ENCODE measurements around the gene ASPM. TPM values are rescaled to one million over a fixed set of nuclear protein-coding genes. Genes with fewer than 3 reads are reported as not detected.

ASPM gene
- total and polyA plus RNA-seq, 2 of the 8 experiments (the other 6 are each of a cell fraction or from before 2014, with no cell fraction given): 5.1 to 50.3 TPM

DNA sequence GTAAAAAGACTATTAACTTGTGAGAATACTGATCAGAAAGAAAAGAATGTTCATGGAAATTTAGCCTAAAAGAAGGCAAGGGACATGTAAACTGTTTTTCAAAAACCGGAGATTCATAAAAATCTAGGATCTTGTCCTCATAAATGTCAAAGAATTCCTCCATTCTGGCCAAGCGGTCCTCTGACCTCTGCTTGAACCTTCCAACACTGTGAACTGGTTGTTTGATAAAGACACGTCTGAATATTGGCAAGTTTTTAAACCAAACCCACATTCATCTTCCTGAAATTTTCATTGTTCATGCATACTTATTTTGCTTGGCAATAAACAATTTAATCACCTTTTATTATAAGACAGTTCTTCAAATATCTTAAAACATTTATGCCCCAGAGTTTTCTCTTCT, 19.8 kb downstream of the ASPM start:
- H3K14ac ChIP-seq (ENCODE audit: insufficient read length): no peak overlapping the region
- H2BK12ac ChIP-seq (ENCODE audit: low read depth, low read length): no peak overlapping the region
- POLR2A ChIA-PET (ENCODE audit: partially characterized antibody): interaction anchor here (1.0 to 1.2 kb wide), 2 partner anchors 9 to 24 kb away, joined by 3 read pairs; no protein-coding TSS in a partner anchor
- H3K18ac ChIP-seq (ENCODE audit: extremely low read depth, low read length): no peak overlapping the region
- no peak overlapping the region for H3K4ac ChIP-seq (replicated peaks; ENCODE audit: insufficient read length, low read depth, low read length)
- H3K4me3 ChIP-seq (ENCODE audit: extremely low read depth in 1 of 4, insufficient read depth in 2 of 4, low read depth in 3 of 4, low read length in 4 of 4): no peak overlapping the region
- H2BK20ac ChIP-seq (ENCODE audit: low read length): no peak overlapping the region
- no peak overlapping the region for H2BK120ac ChIP-seq (replicated peaks; ENCODE audit: low read depth, low read length)
- FAIRE-seq (no peak), DNase-seq (ENCODE audit: low read depth in 1 of 2, low spot score in 2 of 2) (no peak)
- CTCF ChIA-PET (ENCODE audit: partially characterized antibody): no interaction called here
- H3K4me1 ChIP-seq (replicated peaks in 1 of 4; ENCODE audit: control insufficient read depth in 3 of 4, insufficient read depth in 4 of 4, low read length in 3 of 4): peaks cover 0 to 6% (median 0%) of the 10 kb centered on the region in 4 experiments; a peak in 4 of 7 replicates
- H3K36me3 ChIP-seq (ENCODE audit: control insufficient read depth in 2 of 4, insufficient read depth in 4 of 4, low read length in 3 of 4): peaks cover 2 to 72% (median 26%) of the 10 kb centered on the region in 4 experiments; a peak in 7 of 8 replicates
- 92% methylated on average over 3 of the region's 3 CpGs; no CpG with 5 or more reads in 1 of the 2 experiments for WGBS, 2 experiments (ENCODE audit: extremely low coverage in 1 of 2, insufficient coverage in 1 of 2, insufficient read length in 1 of 2, insufficient replicate concordance in 2 of 2, low coverage in 1 of 2, low lambda C conversion rate in 2 of 2, missing lambda C conversion rate in 1 of 2)
- no peak overlapping the region for H4K91ac ChIP-seq (replicated peaks; ENCODE audit: insufficient read length, low read length)
- H3K27ac ChIP-seq (ENCODE audit: low read depth, low read length): no peak overlapping the region
- no peak overlapping the region for H2BK5ac ChIP-seq (ENCODE audit: low read depth, low read length)
- H3K79me1 ChIP-seq (ENCODE audit: low read depth, low read length): no peaks in the 10 kb centered on the region
- H3K4me2 ChIP-seq (ENCODE audit: insufficient read depth in 1 of 2, low read depth in 2 of 2, low read length in 2 of 2): no peak overlapping the region
- H3K9me3 ChIP-seq (ENCODE audit: insufficient read depth in 2 of 2, low read depth in 1 of 2, low read length in 1 of 2): no peaks in the 10 kb centered on the region
- no peaks in the 10 kb centered on the region; a peak in 2 of 4 replicates for H3K79me2 ChIP-seq (ENCODE audit: control insufficient read depth in 1 of 2, insufficient read depth in 2 of 2, low read length in 2 of 2)
- H2AK5ac ChIP-seq (ENCODE audit: low read depth, low read length): no peak overlapping the region
- no peak overlapping the region for H2AFZ ChIP-seq (ENCODE audit: low read length)
- no peak overlapping the region for H4K5ac ChIP-seq (ENCODE audit: insufficient read length, low read depth, low read length)
- H4K20me1 ChIP-seq (replicated peaks in 1 of 2; ENCODE audit: control insufficient read depth in 1 of 2, insufficient read depth in 2 of 2, low read length in 2 of 2): no peaks in the 10 kb centered on the region
- H2BK15ac ChIP-seq (ENCODE audit: low read length): no peak overlapping the region
- no peak overlapping the region for H3K56ac ChIP-seq (replicated peaks; ENCODE audit: insufficient read length, low read depth, low read length)
- no peak overlapping the region for H4K8ac ChIP-seq (ENCODE audit: extremely low read depth, insufficient read depth, low read length)
- H3K9ac ChIP-seq (replicated peaks in 1 of 4; ENCODE audit: extremely low read depth in 1 of 4, low read depth in 3 of 4, low read length in 3 of 4): no peak overlapping the region
- H3K23me2 ChIP-seq (ENCODE audit: low read depth, low read length): no peaks in the 10 kb centered on the region
- H3K27me3 ChIP-seq (replicated peaks in 1 of 4; ENCODE audit: control insufficient read depth in 3 of 4, extremely low read depth in 1 of 4, insufficient read depth in 3 of 4, low read length in 3 of 4): no peaks in the 10 kb centered on the region
- H3K23ac ChIP-seq (ENCODE audit: insufficient read length): no peak overlapping the region

Data from H1 (cell line).